Activated gamma-delta T cell treated with Interleukin-2 at 50 U/mL for 16 hours (primary cell): ENCODE measurements around the gene GP5.

ENCODE experiments used
- DNase-seq: peaks from one replicate; pipeline ENCODE4 v3.0.0-alpha.2; 2020

GP5 gene, protein sequence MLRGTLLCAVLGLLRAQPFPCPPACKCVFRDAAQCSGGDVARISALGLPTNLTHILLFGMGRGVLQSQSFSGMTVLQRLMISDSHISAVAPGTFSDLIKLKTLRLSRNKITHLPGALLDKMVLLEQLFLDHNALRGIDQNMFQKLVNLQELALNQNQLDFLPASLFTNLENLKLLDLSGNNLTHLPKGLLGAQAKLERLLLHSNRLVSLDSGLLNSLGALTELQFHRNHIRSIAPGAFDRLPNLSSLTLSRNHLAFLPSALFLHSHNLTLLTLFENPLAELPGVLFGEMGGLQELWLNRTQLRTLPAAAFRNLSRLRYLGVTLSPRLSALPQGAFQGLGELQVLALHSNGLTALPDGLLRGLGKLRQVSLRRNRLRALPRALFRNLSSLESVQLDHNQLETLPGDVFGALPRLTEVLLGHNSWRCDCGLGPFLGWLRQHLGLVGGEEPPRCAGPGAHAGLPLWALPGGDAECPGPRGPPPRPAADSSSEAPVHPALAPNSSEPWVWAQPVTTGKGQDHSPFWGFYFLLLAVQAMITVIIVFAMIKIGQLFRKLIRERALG

DNA sequence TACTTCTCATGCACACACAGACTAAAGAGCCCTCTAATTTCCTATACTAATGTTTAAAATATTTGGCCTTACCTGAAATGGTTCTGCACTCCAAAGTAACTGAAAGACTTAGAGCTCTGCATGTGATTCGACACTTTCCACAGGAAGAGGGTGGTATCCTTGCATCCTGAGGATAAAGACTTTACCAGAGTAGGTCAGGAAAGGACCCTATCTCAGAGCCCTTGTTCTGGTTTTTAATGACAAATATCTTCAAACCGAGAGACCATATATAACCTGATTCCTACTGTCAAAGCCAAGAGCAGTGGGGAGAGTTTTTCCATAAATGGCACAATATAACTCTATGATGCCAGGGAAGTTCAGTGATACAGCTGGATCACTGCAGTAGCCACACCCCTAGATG lies at the start of gene GP5:
Gene GP5 (minus strand): TSS at position 101 of the 400 bp plus-strand sequence. CDS start 984 bp downstream, outside the sequence.
- no peak for DNase-seq

DNA sequence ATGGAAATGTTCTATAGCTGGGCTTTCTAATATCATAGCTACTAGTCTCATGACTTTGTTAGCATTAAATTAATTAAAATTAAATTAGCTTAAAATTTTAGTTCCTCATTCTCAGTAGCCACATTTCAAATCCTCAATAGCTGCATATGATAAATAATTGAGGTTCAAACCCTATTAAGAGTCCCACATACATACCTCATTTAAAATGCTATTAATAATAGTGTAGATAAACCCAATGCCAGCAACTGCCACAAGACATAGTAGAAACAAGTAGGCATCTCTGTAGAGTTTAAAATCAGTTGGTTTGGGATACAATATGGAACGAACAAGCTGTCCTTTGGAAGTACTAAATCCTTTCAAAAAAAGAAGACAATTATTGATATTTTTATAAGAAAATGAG lies 48.6 kb upstream of the GP5 start:
- no peak for DNase-seq

DNA sequence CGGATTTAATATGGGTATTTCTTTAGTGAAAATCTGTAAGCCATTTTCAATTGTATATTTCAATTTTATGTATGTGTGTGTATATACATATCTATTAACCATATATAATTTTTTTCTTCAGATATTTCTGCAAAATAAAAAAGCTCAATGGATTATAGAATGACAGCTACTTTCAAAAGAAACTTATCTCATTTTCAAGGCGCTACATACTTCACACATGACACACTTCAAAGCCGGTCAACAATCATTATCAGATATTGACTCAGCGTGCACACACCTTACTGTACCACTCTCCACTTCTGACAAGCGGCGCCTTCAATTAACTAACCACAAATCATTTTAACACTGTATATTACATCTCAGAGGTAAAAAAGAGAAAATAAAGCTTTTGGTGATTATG lies 48.1 kb upstream of the GP5 start:
- no peak for DNase-seq

DNA sequence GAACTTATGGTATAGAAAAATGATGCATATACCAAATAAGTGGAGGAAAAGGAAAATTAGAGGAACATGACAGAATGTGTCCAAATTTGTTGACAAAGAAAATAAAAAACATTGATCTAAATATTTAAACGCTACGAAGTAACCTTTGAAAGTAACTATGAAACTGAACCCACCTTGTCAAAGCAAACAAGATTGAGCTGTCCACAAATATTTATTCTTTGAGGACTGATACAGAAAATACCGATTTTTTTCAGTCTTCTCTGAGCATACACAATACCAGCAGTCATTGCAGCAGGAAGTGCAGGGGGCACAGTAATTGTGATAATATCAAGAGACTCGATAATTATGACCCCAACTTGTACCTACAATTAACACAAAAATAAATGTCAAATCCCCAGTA lies 47.7 kb upstream of the GP5 start:
- DNase-seq, result no peak

DNA sequence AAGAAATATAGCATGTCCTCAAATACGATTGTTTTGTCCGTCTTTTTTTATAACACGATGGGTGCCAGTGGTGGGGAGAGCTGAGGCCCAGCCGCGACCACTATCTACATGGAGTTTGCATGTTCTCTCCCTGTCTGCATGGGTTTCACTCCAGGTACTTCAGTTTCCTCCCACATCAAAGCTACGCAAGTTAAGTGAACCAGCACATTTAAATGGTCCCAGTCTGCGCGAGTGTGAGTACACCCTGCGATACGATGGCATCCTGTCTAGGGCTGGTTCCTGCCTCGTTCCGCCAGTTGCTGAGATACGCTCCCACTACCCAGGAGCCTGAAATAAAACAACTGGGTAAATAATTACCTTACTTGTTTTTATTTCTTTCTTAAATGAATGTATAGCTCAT lies 47.1 kb upstream of the GP5 start:
- no peak for DNase-seq

DNA sequence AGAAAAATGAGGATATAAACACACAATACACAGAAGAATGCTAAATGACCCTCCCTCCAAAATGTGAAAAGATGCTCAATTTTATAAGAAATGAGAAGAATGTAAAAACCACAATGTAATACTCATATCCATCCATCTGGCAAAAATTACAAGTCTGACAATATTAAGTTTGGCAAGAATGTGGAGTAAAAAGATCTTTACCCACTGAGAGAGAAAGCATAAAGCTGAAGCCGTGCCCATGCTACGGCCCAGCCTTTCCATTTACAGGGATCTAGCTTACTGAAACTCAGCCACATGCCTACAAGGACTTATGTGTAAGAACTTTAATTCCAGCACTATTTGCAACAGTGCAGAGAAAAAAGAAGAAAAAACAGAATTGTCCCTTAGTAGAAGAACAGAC lies 44.8 kb upstream of the GP5 start:
- DNase-seq, result no peak

DNA sequence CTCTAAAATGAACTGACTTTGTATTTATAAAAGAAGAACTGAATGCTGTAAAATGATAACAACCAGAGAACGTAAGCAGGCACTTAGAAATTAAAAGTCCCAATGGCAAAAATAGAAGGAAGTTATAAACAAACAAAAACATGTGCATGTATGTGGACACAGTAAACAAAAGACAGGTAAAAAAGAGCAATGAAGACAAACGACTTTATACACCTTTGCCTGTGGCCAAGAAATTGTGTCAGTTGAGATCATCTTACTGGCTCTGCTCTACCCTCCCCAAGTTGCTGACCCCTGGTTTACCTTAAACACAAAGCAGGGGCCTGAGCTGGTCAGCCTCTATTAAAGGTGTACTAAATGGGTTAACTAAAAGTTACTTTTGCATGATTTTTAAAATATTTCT lies 41.7 kb upstream of the GP5 start:
- no peak for DNase-seq

DNA sequence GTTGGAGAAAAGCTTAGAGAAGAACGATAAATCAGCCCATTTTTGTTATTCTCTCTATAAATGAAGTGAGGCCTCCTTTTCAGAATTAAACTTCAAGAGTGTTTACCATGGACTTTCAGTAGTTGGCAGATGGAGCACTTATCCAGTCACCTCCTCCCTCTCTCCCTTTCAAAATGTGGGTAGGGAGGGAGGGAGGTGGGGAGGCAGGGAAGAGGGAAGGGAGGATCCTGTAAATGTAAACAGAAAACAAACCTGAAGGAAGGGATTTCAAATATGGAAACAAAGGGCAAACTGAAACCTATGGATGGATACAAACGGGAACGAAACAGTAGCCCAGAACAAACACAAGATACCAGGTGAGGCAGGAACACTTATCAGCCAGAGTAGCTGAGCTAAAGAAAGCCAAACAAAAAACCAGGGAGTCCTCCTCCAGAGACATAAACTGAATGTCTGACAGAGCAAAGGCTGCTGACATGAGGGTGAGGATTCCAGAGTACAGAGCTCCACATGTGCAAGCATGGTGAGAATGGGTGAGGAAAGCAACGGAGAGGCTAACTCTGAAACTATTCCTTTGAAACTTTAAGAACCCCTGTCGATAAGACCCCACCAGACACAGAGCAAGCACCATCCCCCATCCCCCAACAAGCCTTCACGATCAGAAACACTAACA lies 41.0 kb upstream of the GP5 start:
- DNase-seq, result no peak

DNA sequence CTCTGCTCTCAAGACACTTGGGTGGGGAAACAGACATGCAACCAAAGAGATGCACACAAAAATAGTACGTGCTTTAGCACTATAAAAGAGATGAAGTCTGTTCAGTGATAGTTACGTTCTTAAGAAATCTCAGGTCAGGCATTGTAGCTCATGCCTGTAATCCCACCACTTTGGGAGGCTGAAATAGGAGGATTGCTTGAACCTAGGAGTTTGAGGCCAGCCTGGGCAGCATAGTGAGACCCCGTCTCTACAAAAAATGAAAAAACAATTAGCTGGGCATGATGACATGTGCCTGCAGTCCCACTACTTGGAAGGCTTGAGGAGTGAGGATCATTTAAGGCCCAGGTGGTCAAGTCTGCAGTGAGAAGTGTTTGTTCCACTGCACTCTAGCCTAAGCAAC lies 35.4 kb upstream of the GP5 start:
- DNase-seq, result no peak

DNA sequence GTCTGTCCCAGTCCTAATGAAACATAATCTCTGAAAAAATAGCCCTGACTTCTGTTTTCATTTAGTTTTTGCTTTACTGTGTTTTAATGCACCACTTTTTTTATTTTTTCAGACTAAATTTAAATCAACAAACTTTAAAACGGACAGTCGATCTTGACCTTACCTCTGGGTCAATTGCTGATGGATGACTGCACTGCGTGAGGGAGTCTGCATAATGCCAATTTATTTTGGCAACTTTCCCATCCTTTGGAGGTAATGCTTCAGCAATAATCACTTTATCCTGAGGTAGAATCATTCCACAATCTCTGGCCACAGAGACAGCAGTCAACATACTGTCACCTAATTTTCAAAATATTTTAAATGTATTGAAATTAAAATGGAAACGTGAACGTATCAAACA lies 32.5 kb upstream of the GP5 start:
- DNase-seq, result no peak

DNA sequence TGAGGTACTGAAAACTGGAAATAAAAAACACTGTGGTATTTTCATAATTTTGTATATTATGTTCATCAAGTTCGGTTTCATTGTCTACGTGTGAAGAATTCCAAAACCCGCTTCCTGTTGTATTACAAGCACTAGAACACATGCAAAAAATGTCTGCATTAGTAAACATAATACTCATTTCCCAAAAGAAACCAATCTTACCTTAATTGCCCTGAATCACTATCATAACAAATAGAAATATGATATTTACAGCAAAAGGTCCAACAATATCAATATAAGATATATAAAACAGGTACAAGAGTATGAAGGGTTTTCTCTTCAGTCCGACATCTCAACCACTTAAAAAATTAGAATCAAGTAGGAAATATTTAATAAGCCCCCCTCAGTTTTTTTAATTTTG lies 26.3 kb upstream of the GP5 start:
- DNase-seq, result no peak

DNA sequence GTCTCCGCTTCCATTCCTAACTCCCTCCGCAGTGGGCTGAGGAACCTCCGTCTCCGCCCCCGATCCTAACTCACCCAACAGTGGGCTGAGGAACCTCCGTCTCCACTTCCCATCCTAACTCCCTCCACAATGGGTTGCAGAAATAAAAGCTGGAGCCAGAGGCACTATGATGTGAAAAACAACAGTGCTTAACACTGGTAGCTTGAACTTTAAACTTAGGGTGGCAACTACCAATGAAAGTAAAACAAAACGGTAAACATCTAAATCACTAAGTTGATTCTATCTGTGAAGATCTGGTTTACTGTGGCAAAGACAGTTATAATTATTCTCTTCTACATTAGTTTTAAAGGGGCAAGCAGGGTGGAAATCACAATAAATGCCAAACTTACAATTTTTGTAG lies 25.9 kb upstream of the GP5 start:
- no peak for DNase-seq

DNA sequence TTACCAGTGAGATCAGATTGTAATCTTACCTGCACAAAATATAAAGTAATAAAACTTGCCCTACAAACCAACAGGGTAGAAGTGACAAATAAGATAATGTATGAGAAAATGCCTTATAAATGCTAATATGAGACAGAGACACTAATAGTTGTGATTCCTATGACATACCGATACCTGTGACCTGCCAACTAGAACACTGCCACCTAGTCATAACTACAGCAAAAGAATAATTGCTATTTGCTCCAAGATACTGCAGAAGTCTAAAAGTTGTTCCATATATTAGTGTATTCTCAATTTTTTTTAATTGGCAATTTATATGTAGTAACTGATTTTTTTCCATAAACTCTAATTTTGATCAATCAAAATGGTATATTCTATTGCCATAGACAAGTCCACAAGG lies 25.3 kb upstream of the GP5 start:
- no peak for DNase-seq

DNA sequence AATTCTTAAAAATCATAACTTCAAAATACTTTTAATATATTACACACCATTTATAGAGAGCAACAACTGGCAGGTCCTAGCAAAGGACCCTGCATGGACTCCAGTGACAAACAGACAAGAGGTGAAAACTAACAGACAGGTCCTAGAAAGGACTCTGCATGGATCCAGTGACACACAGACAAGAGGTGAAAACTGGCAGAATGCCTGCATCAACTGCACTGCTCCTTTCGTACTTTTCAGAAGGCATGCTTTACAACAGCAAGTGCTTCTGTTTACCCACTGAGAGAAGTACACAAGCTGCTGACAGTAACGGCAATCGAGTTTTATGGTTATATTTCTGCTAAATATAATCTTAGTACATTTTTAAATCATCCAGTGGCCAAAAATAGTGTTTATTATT lies 24.3 kb upstream of the GP5 start:
- no peak for DNase-seq

DNA sequence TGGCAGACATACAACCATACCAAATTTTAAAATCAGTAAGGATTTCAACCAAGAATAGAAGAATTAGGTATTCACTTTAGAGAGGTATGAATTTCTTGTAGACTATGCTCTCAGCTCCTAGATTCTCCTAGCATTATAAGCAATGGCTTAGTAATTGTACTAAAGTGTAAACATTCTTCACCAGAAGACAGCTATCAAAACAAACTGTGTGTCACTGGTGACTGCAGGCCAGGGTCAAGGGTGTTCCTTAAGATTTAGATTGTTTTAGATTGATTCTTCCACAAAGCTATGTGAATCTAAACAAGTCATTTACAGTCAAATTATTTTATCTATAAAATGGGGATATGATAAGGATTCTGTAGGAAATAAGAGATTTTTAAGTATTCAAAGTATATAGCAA lies 23.1 kb upstream of the GP5 start:
- no peak for DNase-seq

DNA sequence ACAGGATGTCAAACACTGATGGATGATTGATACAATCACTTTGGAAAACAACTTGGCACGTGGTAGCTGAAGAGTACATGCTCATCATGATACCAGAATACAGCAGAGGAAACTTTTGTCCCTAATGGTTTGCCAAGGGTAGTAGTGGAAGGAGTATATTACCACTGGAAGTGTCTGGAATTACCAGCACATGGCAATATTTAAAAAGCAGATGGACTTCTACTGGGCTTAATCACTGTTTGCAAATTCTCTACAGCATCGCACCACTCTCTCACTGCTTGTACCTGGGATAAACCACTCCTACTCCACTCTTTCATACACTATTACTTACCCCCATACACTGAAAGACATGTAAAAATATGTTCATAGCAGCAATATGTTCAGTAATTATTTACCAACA lies 19.6 kb upstream of the GP5 start:
- no peak for DNase-seq

DNA sequence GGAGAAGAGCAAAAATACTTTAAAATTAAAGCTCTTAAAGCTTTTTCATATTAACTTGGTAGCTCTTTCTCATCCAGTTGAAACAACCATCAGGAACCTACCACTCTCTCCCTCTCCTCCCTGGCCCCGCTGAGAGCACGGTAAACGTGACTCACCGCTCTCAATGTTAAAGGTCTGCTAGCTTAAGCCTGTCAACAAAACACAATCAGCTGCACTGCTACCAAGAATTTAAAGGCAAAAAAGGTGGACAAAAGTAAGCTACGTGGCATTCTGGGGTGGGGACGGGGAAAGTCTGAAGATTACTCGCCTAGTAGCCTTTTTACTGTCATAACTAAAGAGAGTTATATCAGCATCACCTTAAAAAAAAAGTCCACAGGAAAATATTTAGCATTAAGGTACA lies 8.4 kb upstream of the GP5 start:
- no peak for DNase-seq

DNA sequence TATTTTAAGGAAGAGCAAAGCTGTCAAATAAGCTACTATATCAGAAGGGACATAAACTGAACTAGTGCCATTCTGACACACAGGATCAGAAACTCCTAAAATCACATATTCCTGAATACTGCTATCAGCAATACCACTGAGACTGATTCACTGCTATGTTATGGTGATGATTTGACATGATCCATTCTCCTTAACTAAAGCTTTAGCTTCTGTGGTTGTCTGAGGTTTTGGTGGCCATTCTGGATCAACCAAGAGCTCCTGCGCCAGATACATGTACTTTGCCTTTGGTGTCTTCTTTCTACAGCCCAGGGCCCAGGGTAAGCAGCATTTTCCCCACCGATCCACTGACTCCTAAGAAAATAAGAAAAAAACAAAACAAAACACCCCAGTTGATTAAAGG lies 6.7 kb upstream of the GP5 start:
- DNase-seq, result no peak

DNA sequence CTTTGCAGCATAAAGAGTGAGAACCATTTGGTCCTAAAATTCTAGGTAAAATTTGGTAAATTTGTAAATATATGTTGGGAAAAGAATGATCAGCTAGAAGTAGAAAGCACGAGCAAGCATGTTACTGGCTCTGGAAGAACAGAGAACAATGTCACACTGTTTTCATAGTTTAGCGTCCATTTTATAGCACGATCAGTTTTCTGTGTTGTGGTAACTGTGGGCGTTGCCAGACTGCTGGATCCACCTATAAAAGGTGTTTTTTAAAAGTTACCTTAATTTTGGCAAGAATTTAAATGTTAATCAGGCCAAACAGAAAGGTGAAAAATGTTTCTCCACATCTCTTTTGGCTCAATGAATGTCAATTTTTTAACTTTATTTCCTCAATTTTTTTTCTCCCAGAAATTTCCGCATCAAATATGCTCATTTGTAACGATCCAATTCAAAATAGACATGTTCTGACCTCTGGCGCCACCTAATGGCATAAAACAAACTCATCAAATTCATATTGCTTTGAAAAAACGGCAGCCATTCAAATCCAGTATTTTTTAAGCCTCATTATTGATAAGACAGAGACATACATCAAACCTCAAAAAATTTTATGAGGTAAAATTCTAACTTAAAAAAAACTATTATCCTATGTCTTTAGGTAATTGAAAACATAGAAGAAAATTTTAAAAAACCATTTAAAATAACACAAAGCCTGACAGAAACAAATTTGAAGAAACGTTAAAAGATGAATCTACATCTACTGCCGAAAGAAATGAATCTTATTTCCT lies 5.5 kb upstream of the GP5 start:
- DNase-seq, result peak; percentile 35

DNA sequence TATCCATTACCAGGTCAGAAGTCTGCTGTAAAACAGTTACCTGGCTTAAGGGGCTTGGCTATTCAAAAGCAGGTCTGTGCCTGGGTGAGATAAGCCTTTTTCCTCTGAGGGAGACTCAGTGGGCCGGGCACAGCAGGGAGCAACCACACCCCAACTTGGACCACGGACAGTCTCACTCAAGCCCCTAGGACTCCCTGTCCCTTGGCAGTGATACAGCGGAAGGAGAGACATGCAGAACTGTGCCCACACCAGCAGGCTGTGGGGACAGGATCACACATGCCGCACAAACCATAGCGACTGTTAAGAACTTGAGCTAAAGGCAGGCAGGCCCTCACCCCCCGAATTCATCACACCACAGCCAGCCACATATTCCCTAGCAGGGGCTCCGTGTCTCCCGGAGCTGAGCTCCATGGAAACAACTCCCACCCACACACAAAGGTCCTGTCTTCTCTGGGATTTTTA lies 2.8 kb upstream of the GP5 start:
- no peak for DNase-seq

DNA sequence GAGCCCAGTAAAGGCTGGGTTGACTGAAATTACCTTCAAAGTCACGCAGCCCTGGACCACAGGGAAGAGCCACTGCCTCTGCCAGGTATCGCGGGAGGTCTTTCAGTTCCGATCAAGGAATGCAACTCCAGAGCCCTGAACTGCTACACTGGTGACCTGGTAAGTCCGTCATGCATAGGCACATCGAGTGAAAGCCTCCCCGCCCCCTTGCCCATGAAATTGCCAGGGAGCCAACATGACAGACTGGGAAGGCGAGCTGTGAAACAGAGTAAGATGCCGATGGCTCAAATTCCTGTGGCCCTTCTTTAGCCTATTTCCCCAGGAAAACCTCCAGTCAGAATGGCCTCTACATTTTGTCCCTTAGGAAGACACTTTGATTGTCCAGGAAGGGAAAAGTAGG lies 2.3 kb upstream of the GP5 start:
- no peak for DNase-seq

DNA sequence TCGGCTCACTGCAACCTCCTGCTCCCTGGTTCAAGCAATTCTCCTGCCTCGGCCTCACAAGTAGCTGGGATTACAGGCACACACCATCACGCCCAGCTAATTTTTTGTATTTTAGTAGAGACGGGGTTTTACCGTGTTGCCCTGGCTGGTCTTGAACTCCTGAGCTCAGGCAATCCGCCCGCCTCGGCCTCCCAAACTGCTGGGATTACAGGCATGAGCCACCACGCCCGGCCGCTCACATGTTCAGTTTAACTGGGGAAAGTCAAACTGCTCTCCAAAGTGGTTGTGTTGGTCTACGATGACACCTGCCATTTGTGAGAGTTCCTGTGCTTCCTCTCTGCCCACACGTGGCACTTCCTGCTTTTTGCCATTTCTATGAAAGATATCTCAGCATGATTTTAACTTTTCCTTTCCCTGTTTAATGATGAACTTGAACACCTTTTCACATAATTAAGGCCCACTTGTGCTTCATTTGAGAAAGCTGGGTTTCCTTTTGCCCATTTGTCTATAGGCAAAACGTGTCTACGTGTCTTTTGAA lies 877 bp upstream of the GP5 start:
- DNase-seq, result no peak

DNA sequence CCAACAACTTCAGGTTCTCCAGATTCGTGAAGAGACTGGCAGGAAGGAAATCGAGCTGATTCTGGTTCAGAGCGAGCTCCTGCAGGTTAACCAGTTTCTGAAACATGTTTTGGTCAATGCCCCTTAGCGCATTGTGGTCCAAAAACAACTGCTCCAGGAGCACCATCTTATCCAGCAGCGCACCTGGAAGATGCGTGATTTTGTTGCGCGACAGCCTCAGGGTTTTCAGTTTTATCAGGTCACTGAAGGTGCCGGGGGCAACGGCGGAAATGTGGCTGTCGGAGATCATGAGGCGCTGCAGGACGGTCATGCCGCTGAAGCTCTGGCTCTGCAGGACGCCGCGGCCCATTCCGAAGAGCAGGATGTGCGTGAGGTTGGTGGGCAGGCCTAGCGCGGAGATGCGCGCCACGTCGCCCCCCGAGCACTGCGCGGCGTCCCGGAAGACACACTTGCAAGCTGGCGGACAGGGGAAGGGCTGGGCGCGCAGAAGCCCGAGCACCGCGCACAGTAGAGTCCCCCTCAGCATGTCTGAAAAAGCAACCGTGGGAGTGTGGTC lies 1.2 kb downstream of the GP5 start:
- peak; percentile 47 for DNase-seq
